ENCODE data around the gene PTGER1. TPM values are rescaled to one million over a fixed set of nuclear protein-coding genes. Genes with fewer than 3 reads are reported as not detected.

The PTGER1 gene
- total and polyA plus RNA-seq, 9 of the 15 experiments (the other 6 are each of a cell fraction or from before 2014, with no cell fraction given), result 0.06 to 0.36 (median 0.31) TPM; not detected in 5

DNA sequence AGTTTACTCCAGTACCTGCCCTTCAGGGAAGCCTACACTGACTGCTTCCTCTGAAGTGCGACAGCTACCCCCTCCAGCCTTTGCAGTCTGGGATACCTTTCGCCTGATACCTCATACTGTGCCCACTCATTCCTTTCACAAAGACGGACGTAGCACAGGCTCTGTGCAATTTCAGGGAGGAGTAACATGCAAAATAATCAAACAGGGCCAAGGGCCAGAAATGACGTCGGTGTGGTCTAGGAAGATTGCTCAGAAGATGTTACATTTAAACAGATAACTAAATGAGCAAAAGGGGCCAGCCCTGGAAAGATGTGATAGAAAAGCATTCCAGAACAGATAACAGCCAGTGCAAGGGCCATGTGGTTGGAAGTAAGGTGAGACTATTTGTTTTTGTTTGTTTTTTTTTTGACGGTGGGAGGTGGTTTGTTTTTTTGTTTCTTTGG, 49.4 kb downstream of the PTGER1 start (continued):
- TF ChIP-seq TAF9B (IDR thresholded peaks at IDR 0.05; ENCODE audit: partially characterized antibody) (no peak), ZBTB1 (CRISPR knock-in tag; IDR thresholded peaks at IDR 0.05; ENCODE audit: borderline replicate concordance, low read depth) (no peak), MCM2 (IDR thresholded peaks at IDR 0.05; ENCODE audit: low read depth) (no peak), DNMT1 (IDR thresholded peaks at IDR 0.05) (no peak), TEAD2 (tag; IDR thresholded peaks at IDR 0.05) (no peak), TFAM (CRISPR knock-in tag; conservative IDR thresholded peaks at IDR 0.05) (no peak), FUS (optimal IDR thresholded peaks at IDR 0.05; ENCODE audit: low read depth, low read length) (no peak), EZH2 (IDR thresholded peaks at IDR 0.05; ENCODE audit: borderline replicate concordance, low read depth, low read length) (no peak), POLR2H (tag; IDR thresholded peaks at IDR 0.05; ENCODE audit: low read depth) (no peak), POLR2A (conservative IDR thresholded peaks at IDR 0.05) (no peak), PRPF4 (IDR thresholded peaks at IDR 0.05; ENCODE audit: insufficient read depth, low read depth, low read length, poor library complexity, severe bottlenecking) (no peak), POLR2G (IDR thresholded peaks at IDR 0.05; ENCODE audit: low read depth, low read length) (no peak), SIN3B (IDR thresholded peaks at IDR 0.05; ENCODE audit: low read depth) (no peak), EP400 (IDR thresholded peaks at IDR 0.05) (no peak), TAF1 (IDR thresholded peaks at IDR 0.05; ENCODE audit: control insufficient read depth, extremely low read depth, insufficient read depth, low read length, severe bottlenecking) (no peak)
- TF ChIP-seq, protein P1, sequence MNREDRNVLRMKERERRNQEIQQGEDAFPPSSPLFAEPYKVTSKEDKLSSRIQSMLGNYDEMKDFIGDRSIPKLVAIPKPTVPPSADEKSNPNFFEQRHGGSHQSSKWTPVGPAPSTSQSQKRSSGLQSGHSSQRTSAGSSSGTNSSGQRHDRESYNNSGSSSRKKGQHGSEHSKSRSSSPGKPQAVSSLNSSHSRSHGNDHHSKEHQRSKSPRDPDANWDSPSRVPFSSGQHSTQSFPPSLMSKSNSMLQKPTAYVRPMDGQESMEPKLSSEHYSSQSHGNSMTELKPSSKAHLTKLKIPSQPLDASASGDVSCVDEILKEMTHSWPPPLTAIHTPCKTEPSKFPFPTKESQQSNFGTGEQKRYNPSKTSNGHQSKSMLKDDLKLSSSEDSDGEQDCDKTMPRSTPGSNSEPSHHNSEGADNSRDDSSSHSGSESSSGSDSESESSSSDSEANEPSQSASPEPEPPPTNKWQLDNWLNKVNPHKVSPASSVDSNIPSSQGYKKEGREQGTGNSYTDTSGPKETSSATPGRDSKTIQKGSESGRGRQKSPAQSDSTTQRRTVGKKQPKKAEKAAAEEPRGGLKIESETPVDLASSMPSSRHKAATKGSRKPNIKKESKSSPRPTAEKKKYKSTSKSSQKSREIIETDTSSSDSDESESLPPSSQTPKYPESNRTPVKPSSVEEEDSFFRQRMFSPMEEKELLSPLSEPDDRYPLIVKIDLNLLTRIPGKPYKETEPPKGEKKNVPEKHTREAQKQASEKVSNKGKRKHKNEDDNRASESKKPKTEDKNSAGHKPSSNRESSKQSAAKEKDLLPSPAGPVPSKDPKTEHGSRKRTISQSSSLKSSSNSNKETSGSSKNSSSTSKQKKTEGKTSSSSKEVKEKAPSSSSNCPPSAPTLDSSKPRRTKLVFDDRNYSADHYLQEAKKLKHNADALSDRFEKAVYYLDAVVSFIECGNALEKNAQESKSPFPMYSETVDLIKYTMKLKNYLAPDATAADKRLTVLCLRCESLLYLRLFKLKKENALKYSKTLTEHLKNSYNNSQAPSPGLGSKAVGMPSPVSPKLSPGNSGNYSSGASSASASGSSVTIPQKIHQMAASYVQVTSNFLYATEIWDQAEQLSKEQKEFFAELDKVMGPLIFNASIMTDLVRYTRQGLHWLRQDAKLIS (CRISPR knock-in tag; IDR thresholded peaks at IDR 0.05), result no peak
- TF ChIP-seq, protein P2, sequence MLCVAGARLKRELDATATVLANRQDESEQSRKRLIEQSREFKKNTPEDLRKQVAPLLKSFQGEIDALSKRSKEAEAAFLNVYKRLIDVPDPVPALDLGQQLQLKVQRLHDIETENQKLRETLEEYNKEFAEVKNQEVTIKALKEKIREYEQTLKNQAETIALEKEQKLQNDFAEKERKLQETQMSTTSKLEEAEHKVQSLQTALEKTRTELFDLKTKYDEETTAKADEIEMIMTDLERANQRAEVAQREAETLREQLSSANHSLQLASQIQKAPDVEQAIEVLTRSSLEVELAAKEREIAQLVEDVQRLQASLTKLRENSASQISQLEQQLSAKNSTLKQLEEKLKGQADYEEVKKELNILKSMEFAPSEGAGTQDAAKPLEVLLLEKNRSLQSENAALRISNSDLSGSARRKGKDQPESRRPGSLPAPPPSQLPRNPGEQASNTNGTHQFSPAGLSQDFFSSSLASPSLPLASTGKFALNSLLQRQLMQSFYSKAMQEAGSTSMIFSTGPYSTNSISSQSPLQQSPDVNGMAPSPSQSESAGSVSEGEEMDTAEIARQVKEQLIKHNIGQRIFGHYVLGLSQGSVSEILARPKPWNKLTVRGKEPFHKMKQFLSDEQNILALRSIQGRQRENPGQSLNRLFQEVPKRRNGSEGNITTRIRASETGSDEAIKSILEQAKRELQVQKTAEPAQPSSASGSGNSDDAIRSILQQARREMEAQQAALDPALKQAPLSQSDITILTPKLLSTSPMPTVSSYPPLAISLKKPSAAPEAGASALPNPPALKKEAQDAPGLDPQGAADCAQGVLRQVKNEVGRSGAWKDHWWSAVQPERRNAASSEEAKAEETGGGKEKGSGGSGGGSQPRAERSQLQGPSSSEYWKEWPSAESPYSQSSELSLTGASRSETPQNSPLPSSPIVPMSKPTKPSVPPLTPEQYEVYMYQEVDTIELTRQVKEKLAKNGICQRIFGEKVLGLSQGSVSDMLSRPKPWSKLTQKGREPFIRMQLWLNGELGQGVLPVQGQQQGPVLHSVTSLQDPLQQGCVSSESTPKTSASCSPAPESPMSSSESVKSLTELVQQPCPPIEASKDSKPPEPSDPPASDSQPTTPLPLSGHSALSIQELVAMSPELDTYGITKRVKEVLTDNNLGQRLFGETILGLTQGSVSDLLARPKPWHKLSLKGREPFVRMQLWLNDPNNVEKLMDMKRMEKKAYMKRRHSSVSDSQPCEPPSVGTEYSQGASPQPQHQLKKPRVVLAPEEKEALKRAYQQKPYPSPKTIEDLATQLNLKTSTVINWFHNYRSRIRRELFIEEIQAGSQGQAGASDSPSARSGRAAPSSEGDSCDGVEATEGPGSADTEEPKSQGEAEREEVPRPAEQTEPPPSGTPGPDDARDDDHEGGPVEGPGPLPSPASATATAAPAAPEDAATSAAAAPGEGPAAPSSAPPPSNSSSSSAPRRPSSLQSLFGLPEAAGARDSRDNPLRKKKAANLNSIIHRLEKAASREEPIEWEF (CRISPR knock-in tag; IDR thresholded peaks at IDR 0.05), result no peak
- TF ChIP-seq, protein P3, sequence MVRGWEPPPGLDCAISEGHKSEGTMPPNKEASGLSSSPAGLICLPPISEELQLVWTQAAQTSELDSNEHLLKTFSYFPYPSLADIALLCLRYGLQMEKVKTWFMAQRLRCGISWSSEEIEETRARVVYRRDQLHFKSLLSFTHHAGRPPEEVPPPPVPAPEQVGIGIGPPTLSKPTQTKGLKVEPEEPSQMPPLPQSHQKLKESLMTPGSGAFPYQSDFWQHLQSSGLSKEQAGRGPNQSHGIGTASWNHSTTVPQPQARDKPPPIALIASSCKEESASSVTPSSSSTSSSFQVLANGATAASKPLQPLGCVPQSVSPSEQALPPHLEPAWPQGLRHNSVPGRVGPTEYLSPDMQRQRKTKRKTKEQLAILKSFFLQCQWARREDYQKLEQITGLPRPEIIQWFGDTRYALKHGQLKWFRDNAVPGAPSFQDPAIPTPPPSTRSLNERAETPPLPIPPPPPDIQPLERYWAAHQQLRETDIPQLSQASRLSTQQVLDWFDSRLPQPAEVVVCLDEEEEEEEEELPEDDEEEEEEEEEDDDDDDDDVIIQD (CRISPR knock-in tag; IDR thresholded peaks at IDR 0.05), result no peak
